Neural cell (in vitro differentiated cells): Measurements from ENCODE around the gene CMKLR1. TPM values are rescaled to one million over a fixed set of nuclear protein-coding genes. Genes with fewer than 3 reads are reported as not detected.

Source experiments
- H2AFZ ChIP-seq: fragments of 200-600, 300-800 bp; sonication (generic), shearing (Covaris generic); 2 replicates; pipeline ENCODE4 v1.6.0; 2014; ENCODE audit warnings: low read depth, mild to moderate bottlenecking, antibody characterized with exemption, low read length, moderate library complexity
- H3F3A ChIP-seq: fragments of 200-600 bp; shearing (Covaris generic); 2 replicates; pipeline ENCODE4 v1.6.1; 2016; ENCODE audit warnings: mild to moderate bottlenecking, moderate library complexity, mixed read lengths, antibody characterized with exemption, low read length; ENCODE audit not compliant: insufficient read depth, poor library complexity, severe bottlenecking
- H3K27ac ChIP-seq: fragments of 200-600, 300-800 bp; sonication (generic), shearing (Covaris generic); 2 replicates; pipeline ENCODE4 v1.5.1; 2014; ENCODE audit warnings: mild to moderate bottlenecking, low read length, moderate library complexity
- H3K27me3 ChIP-seq: fragments of 300-800, 200-600 bp; sonication (generic), shearing (Covaris generic); 2 replicates; pipeline ENCODE4 v1.6.0; 2014; ENCODE audit warnings: mild to moderate bottlenecking, low read depth, low read length, moderate library complexity; ENCODE audit not compliant: insufficient read depth
- H3K36me3 ChIP-seq: fragments of 300-800, 200-600 bp; sonication (generic), shearing (Covaris generic); 2 replicates; pipeline ENCODE4 v1.5.1; 2014; ENCODE audit warnings: mild to moderate bottlenecking, antibody characterized with exemption, low read length, moderate library complexity; ENCODE audit not compliant: insufficient read depth
- H3K4me2 ChIP-seq: fragments of 300-800, 200-600 bp; sonication (generic), shearing (Covaris generic); 2 replicates; pipeline ENCODE4 v1.6.0; 2014; ENCODE audit warnings: mild to moderate bottlenecking, low read length
- H3K4me3 ChIP-seq: fragments of 300-800, 200-600 bp; sonication (generic), shearing (Covaris generic); 2 replicates; pipeline ENCODE4 v1.5.1; 2014; ENCODE audit warnings: mild to moderate bottlenecking, low read length, moderate library complexity
- H3K79me2 ChIP-seq: fragments of 200-600 bp; shearing (Covaris generic); replicated peaks from 2 replicates; pipeline ENCODE4 v1.6.0; 2014; ENCODE audit warnings: mild to moderate bottlenecking, low read length, moderate library complexity; ENCODE audit not compliant: insufficient read depth
- H3K9ac ChIP-seq: fragments of 300-800, 200-600 bp; sonication (generic), shearing (Covaris generic); 2 replicates; pipeline ENCODE4 v1.6.1; 2016; ENCODE audit warnings: mild to moderate bottlenecking, low read length, mixed read lengths
- H3K9me2 ChIP-seq: fragments of 200-600 bp; shearing (Covaris generic); 2 replicates; pipeline ENCODE4 v1.6.1; 2016; ENCODE audit warnings: mild to moderate bottlenecking, low read length, mixed read lengths; ENCODE audit not compliant: insufficient read depth
- H3K9me3 ChIP-seq: fragments of 200-600, 300-800 bp; sonication (generic), shearing (Covaris generic); 2 replicates; pipeline ENCODE4 v1.6.1; 2016; ENCODE audit warnings: mild to moderate bottlenecking, mixed run types, low read length, moderate library complexity, mixed read lengths
- H4K20me1 ChIP-seq: fragments of 200-600 bp; shearing (Covaris generic); 2 replicates; pipeline ENCODE4 v1.6.1; 2016; ENCODE audit warnings: mild to moderate bottlenecking, mixed run types; ENCODE audit not compliant: insufficient read depth
- EP300 ChIP-seq: fragments of 450-650 bp; conservative IDR thresholded peaks from 2 replicates; pipeline ENCODE4 v1.6.1; 2014; ENCODE audit warnings: antibody characterized with exemption, mild to moderate bottlenecking, moderate library complexity; ENCODE audit not compliant: poor library complexity, severe bottlenecking
- EZH2 ChIP-seq: fragments of 200-600, 300-800 bp; shearing (Covaris generic), sonication (generic); IDR thresholded peaks from 2 replicates; pipeline ENCODE4 v1.6.1; 2014; ENCODE audit warnings: antibody characterized with exemption, low read length, borderline replicate concordance, mild to moderate bottlenecking; ENCODE audit not compliant: insufficient read depth, poor library complexity, severe bottlenecking
- MXI1 ChIP-seq: fragments of 450-650 bp; conservative IDR thresholded peaks from 2 replicates; pipeline ENCODE4 v1.6.1; 2014; ENCODE audit warnings: antibody characterized with exemption, mild to moderate bottlenecking; ENCODE audit not compliant: poor library complexity, severe bottlenecking
- POLR2AphosphoS5 ChIP-seq: IDR thresholded peaks from 2 replicates; pipeline ENCODE4 v1.6.1; 2012
- RAD21 ChIP-seq: fragments of 450-650 bp; conservative IDR thresholded peaks from 2 replicates; pipeline ENCODE4 v1.6.1; 2014; ENCODE audit warnings: antibody characterized with exemption, mild to moderate bottlenecking, moderate library complexity
- REST ChIP-seq: IDR thresholded peaks from 2 replicates; pipeline ENCODE4 v1.6.1; 2012; ENCODE audit warnings: borderline replicate concordance
- SMC3 ChIP-seq: fragments of 450-650 bp; conservative IDR thresholded peaks from 2 replicates; pipeline ENCODE4 v1.6.1; 2014; ENCODE audit warnings: antibody characterized with exemption, mild to moderate bottlenecking, moderate library complexity; ENCODE audit not compliant: poor library complexity
- TAF1 ChIP-seq: IDR thresholded peaks from 2 replicates; pipeline ENCODE4 v1.6.1; 2012; ENCODE audit warnings: low read depth
- polyA plus RNA-seq: library from polyadenylated mRNA; depleted of rRNA; stranded (reverse); fragments of >200 nt; gene quantifications from 2 replicates; pipeline ENCODE4 v1.2.3, GENCODE V29; 2014
- TF ChIP-seq, protein P1 (sequence below): fragments of 450-650 bp; IDR thresholded peaks from 2 replicates; pipeline ENCODE4 v1.5.1; 2014; ENCODE audit warnings: antibody characterized with exemption, mild to moderate bottlenecking, moderate library complexity; ENCODE audit not compliant: poor library complexity, severe bottlenecking

The CMKLR1 gene
- polyA plus RNA-seq, 1 donor from 2014 or later = 0.06 TPM

GRCh38 chr12:108324351-108325017, 14.6 kb downstream of the CMKLR1 start:
- no peaks in the 10 kb centered on the region for H3K36me3 ChIP-seq
- no peaks in the 10 kb centered on the region for H3K79me2 ChIP-seq
- no peak overlapping the region for H3K4me2 ChIP-seq
- H3K27me3 ChIP-seq = no peaks in the 10 kb centered on the region
- TF ChIP-seq EP300 (no peak), TAF1 (no peak)
- TF ChIP-seq, protein P1, sequence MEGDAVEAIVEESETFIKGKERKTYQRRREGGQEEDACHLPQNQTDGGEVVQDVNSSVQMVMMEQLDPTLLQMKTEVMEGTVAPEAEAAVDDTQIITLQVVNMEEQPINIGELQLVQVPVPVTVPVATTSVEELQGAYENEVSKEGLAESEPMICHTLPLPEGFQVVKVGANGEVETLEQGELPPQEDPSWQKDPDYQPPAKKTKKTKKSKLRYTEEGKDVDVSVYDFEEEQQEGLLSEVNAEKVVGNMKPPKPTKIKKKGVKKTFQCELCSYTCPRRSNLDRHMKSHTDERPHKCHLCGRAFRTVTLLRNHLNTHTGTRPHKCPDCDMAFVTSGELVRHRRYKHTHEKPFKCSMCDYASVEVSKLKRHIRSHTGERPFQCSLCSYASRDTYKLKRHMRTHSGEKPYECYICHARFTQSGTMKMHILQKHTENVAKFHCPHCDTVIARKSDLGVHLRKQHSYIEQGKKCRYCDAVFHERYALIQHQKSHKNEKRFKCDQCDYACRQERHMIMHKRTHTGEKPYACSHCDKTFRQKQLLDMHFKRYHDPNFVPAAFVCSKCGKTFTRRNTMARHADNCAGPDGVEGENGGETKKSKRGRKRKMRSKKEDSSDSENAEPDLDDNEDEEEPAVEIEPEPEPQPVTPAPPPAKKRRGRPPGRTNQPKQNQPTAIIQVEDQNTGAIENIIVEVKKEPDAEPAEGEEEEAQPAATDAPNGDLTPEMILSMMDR = no peak
- H3F3A ChIP-seq = no peaks in the 10 kb centered on the region
- no peaks in the 10 kb centered on the region for H3K9me2 ChIP-seq
- no peak overlapping the region for H3K9ac ChIP-seq
- no peak overlapping the region for H2AFZ ChIP-seq
- H3K9me3 ChIP-seq = no peaks in the 10 kb centered on the region
- no peak overlapping the region for H3K27ac ChIP-seq
- H3K4me3 ChIP-seq = no peak overlapping the region
- H4K20me1 ChIP-seq = no peaks in the 10 kb centered on the region

- Histone ChIP-seq H3K4me2 (no peak overlapping the region), H2AFZ (no peak overlapping the region), H3F3A (no peaks in the 10 kb centered on the region), H3K4me3 (no peak overlapping the region), H3K9me2 (no peaks in the 10 kb centered on the region), H4K20me1 (no peaks in the 10 kb centered on the region), H3K27me3 (no peaks in the 10 kb centered on the region), H3K9me3 (no peaks in the 10 kb centered on the region), H3K9ac (no peak overlapping the region), H3K36me3 (no peaks in the 10 kb centered on the region), H3K79me2 (no peaks in the 10 kb centered on the region), H3K27ac (no peak overlapping the region)
- TF ChIP-seq MXI1 (no peak), REST (no peak), EZH2 (no peak), POLR2AphosphoS5 (no peak), SMC3 (no peak), RAD21 (no peak), TAF1 (no peak), EP300 (no peak)
- TF ChIP-seq, protein P1 = no peak
Observed at GRCh38 chr12:108323581-108323980, 15.5 kb downstream of the CMKLR1 start.
